Thyroid gland (tissue), 4 donors: ENCODE measurements around the gene PAX7.

Experiments
- CTCF ChIP-seq, 6 experiments: fragments of 200-600 bp in 3 of 6; fragments of 450-650 bp in 3 of 6; sonication (generic) in 3 of 6; IDR thresholded peaks; one replicate each; pipeline ENCODE4 v1.5.1; 2016 to 2019; ENCODE audit warnings: antibody characterized with exemption in 6 of 6, mild to moderate bottlenecking in 2 of 6, inconsistent platforms in 1 of 6, moderate library complexity in 1 of 6
- POLR2A ChIP-seq, 2 donors: fragments of 450-650 bp; IDR thresholded peaks; one replicate each; pipeline ENCODE4 v1.6.1; 2017; ENCODE audit warnings: antibody characterized with exemption in 2 of 2, mild to moderate bottlenecking in 2 of 2, moderate library complexity in 1 of 2

- TF ChIP-seq CTCF (IDR thresholded peaks at IDR 0.05) (no peak), POLR2A (IDR thresholded peaks at IDR 0.05) (no peak)
These were observed 81.6 kb downstream of the PAX7 start for GRCh38 chr1:18712252-18712600.
